ENCODE measurements around the gene POFUT1. TPM values are rescaled to one million over a fixed set of nuclear protein-coding genes. Genes with fewer than 3 reads are reported as not detected.
A peak's percentile ranks its signal among the peaks of the same experiment; 100 is the strongest.

POFUT1 gene
- polyA plus RNA-seq, 1 donor (not counting 4 experiments of a cell fraction or from before 2014, with no cell fraction given), result 25.1 TPM

- Histone ChIP-seq H3K36me3 (ENCODE audit: control insufficient read depth in 2 of 2, extremely low read depth in 1 of 2, insufficient read depth in 2 of 2, low read length in 2 of 2) (peaks cover 7 to 12% of the 10 kb centered on the region in 2 experiments), H2AFZ (ENCODE audit: control insufficient read depth, low read length) (no peak overlapping the region), H3K9me3 (ENCODE audit: control insufficient read depth, low read depth, low read length) (no peaks in the 10 kb centered on the region), H3K27me3 (ENCODE audit: control insufficient read depth, extremely low read depth, insufficient read depth, low read length) (no peaks in the 10 kb centered on the region), H3K9me1 (ENCODE audit: control insufficient read depth, extremely low read depth, insufficient read depth, low read length) (no peaks in the 10 kb centered on the region), H3K9ac (ENCODE audit: control insufficient read depth, extremely low read depth, insufficient read depth, low read length) (peak overlapping the region; percentile 96), H3K4me1 (ENCODE audit: control insufficient read depth, extremely low read depth, insufficient read depth, low read length) (peaks cover 53% of the 10 kb centered on the region), H3K4me3 (ENCODE audit: control insufficient read depth in 2 of 3, extremely low read depth in 1 of 3, insufficient read depth in 2 of 3, low read depth in 1 of 3, low read length in 3 of 3) (peak overlapping the region; percentile 85 to 98 (median 95)), H3K79me2 (ENCODE audit: control insufficient read depth, insufficient read depth, low read length) (peaks cover 73% of the 10 kb centered on the region), H4K20me1 (ENCODE audit: control insufficient read depth, extremely low read depth, insufficient read depth, low read length) (peaks cover 2% of the 10 kb centered on the region), H3K27ac (ENCODE audit: control insufficient read depth, insufficient read depth, low read length) (peak overlapping the region; percentile 95), H3K4me2 (ENCODE audit: control insufficient read depth, extremely low read depth, insufficient read depth, low read depth, low read length) (peak overlapping the region; percentile 95)
- dilution Hi-C loops (cut with MboI; ENCODE audit: extremely low pct_ligation_motif_present, low sequenced_read_pairs), result no loop called here
- DNase-seq (ENCODE audit: low read depth, low spot score) (no peak), FAIRE-seq (no peak)
- no peak for TF ChIP-seq CTCF (optimal IDR thresholded peaks at IDR 0.05 in 1 of 3, IDR thresholded peaks at IDR 0.05 in 1 of 3, conservative IDR thresholded peaks at IDR 0.05 in 1 of 3; ENCODE audit: extremely low read depth in 1 of 3, insufficient read depth in 2 of 3, low read length in 3 of 3)
- TF ChIP-seq EZH2 (IDR thresholded peaks at IDR 0.05; ENCODE audit: low read length), result no peak
Observed at GRCh38 chr20:32206760-32207625, 687 bp upstream of the POFUT1 start.

- Histone ChIP-seq H3K4me2 (ENCODE audit: control insufficient read depth, extremely low read depth, insufficient read depth, low read depth, low read length) (peak overlapping the region; percentile 63), H3K79me2 (ENCODE audit: control insufficient read depth, insufficient read depth, low read length) (peaks cover 57% of the 10 kb centered on the region), H2AFZ (ENCODE audit: control insufficient read depth, low read length) (no peak overlapping the region), H3K4me3 (ENCODE audit: control insufficient read depth in 2 of 3, extremely low read depth in 1 of 3, insufficient read depth in 2 of 3, low read depth in 1 of 3, low read length in 3 of 3) (peak overlapping the region; percentile 95 to 98 (median 98)), H4K20me1 (ENCODE audit: control insufficient read depth, extremely low read depth, insufficient read depth, low read length) (no peaks in the 10 kb centered on the region), H3K27ac (ENCODE audit: control insufficient read depth, insufficient read depth, low read length) (peak overlapping the region; percentile 95), H3K27me3 (ENCODE audit: control insufficient read depth, extremely low read depth, insufficient read depth, low read length) (no peaks in the 10 kb centered on the region), H3K9ac (ENCODE audit: control insufficient read depth, extremely low read depth, insufficient read depth, low read length) (peak overlapping the region; percentile 96), H3K9me1 (ENCODE audit: control insufficient read depth, extremely low read depth, insufficient read depth, low read length) (no peaks in the 10 kb centered on the region), H3K36me3 (ENCODE audit: control insufficient read depth in 2 of 2, extremely low read depth in 1 of 2, insufficient read depth in 2 of 2, low read length in 2 of 2) (peaks cover 6 to 13% of the 10 kb centered on the region in 2 experiments), H3K9me3 (ENCODE audit: control insufficient read depth, low read depth, low read length) (no peaks in the 10 kb centered on the region), H3K4me1 (ENCODE audit: control insufficient read depth, extremely low read depth, insufficient read depth, low read length) (peaks cover 38% of the 10 kb centered on the region)
- dilution Hi-C loops (cut with MboI; ENCODE audit: extremely low pct_ligation_motif_present, low sequenced_read_pairs), result no loop called here
- no peak for TF ChIP-seq CTCF (optimal IDR thresholded peaks at IDR 0.05 in 1 of 3, IDR thresholded peaks at IDR 0.05 in 1 of 3, conservative IDR thresholded peaks at IDR 0.05 in 1 of 3; ENCODE audit: extremely low read depth in 1 of 3, insufficient read depth in 2 of 3, low read length in 3 of 3)
- TF ChIP-seq EZH2 (IDR thresholded peaks at IDR 0.05; ENCODE audit: low read length), result no peak
- DNase-seq (ENCODE audit: low read depth, low spot score), result no peak
- no peak for FAIRE-seq
Observed at GRCh38 chr20:32208499-32209154, 947 bp downstream of the POFUT1 start.
